ENCODE data around the gene IDE.
A peak's percentile ranks its signal among the peaks of the same experiment; 100 is the strongest.
"Not testable (repeated sequence)": the region's sequence is repeated elsewhere in the genome, so short reads cannot be mapped to it uniquely, and the experiment has no call there.

IDE gene

GRCh38 chr10:92574548-92575261, 812 bp upstream of the IDE start:
- peaks cover 2% of the 10 kb centered on the region for H3K36me3 Mint-ChIP-seq
- DNase-seq = no peak
- peak overlapping the region; percentile 81 for H3K4me3 Mint-ChIP-seq
- CTCF ChIA-PET = interaction anchor here (0.6 to 8.6 kb wide), 8 partner anchors 14 to 429 kb away, joined by 3 to 98 read pairs (median 3); partner anchors contain the start of gene KIF11
- H3K27me3 Mint-ChIP-seq = no peaks in the 10 kb centered on the region
- H3K4me1 Mint-ChIP-seq = peaks cover 30% of the 10 kb centered on the region
- peak overlapping the region; percentile 89 for H3K27ac Mint-ChIP-seq
- H3K9me3 Mint-ChIP-seq = no peaks in the 10 kb centered on the region

GRCh38 chr10:92573091-92573797, 649 bp downstream of the IDE start:
- CTCF ChIA-PET = interaction anchor here (0.7 to 8.6 kb wide), 3 partner anchors 15 to 55 kb away, joined by 3 to 98 read pairs (median 20); partner anchors contain the start of gene KIF11
- Mint-ChIP-seq H3K27ac (peak overlapping the region; percentile 83), H3K9me3 (no peaks in the 10 kb centered on the region), H3K36me3 (peaks cover 9% of the 10 kb centered on the region), H3K27me3 (no peaks in the 10 kb centered on the region), H3K4me3 (peak overlapping the region; percentile 81), H3K4me1 (peaks cover 34% of the 10 kb centered on the region)
- DNase-seq = peak; percentile 53

DNA sequence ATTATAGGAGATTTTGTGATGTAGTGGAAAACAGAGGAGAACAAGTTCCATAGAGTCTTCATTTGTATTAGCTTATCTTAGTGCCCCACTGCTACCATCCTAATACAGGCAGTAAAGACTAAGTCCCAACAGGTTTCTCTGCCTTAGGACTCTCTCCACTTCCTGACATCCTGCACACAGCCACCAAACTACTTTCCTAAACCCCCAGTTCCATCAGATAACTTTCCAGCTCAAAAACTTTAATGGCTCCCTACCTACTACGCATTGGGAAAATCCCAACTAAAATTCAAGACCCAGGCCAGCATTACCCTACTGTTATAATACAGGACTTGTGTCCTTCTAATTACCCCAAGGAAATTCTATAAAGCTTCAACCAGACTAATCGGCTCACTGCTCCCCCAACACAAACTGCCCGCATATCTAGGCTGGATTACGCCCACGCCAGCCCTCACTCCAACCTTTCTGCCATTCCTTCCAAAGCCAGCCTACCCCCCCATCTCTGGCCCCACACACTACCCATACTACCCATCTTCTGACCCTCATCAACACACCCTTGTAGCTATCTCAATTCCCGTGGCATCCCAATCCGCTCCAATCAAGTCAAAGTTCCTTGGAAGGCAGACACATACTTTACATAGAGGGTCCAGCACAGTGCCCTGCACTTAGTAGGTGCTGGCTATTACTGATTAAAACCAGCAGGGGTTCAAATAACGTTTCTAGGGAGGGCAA, 1.4 kb downstream of the IDE start:
- peak overlapping the region; percentile 81 for H3K4me3 Mint-ChIP-seq
- peaks cover 38% of the 10 kb centered on the region for H3K4me1 Mint-ChIP-seq
- no peak overlapping the region for H3K27ac Mint-ChIP-seq
- H3K27me3 Mint-ChIP-seq = no peaks in the 10 kb centered on the region
- no peaks in the 10 kb centered on the region for H3K9me3 Mint-ChIP-seq
- CTCF ChIA-PET = interaction anchor here (0.9 to 8.6 kb wide), 3 partner anchors 16 to 54 kb away, joined by 4 to 98 read pairs (median 20); partner anchors contain the start of gene KIF11
- H3K36me3 Mint-ChIP-seq = peaks cover 12% of the 10 kb centered on the region
- DNase-seq = no peak

GRCh38 chr10:92571649-92572048, 2.2 kb downstream of the IDE start:
- peaks cover 40% of the 10 kb centered on the region for H3K4me1 Mint-ChIP-seq

DNA sequence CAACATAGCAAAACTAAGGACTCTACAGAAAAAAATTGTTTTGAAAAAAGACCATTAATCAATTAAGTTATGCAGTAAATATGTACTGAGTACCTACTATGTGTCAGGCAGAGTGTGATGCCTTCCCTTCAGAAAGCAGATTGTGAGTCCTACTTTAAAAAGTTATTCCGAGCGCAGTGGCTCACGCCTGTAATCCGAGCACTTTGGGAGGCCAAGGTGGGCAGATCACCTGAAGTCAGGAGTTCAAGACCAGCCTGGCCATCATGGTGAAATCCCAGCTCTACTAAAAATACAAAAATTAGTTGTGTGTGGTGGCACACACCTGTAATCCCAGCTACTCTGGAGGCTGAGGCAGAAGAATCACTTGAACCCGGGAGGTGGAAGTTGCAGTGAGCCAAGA, 4.2 kb downstream of the IDE start:
- H3K27ac Mint-ChIP-seq, H3K9me3 Mint-ChIP-seq, H3K27me3 Mint-ChIP-seq, DNase-seq, H3K4me3 Mint-ChIP-seq: not testable (repeated sequence)
- H3K36me3 Mint-ChIP-seq = peaks cover 21% of the 10 kb centered on the region
- H3K4me1 Mint-ChIP-seq = peaks cover 31% of the 10 kb centered on the region
- CTCF ChIA-PET = interaction anchor here (1.6 kb wide), 1 partner anchor 12 kb away, joined by 5 read pairs; no protein-coding TSS in a partner anchor

More at GRCh38 chr10:92571649-92572048, 2.2 kb downstream of the IDE start:
- H3K9me3 Mint-ChIP-seq = no peaks in the 10 kb centered on the region
- CTCF ChIA-PET = interaction anchor here (8.6 kb wide), 1 partner anchor 53 kb away, joined by 98 read pairs; no protein-coding TSS in a partner anchor
- peaks cover 14% of the 10 kb centered on the region for H3K36me3 Mint-ChIP-seq
- no peak overlapping the region for H3K27ac Mint-ChIP-seq
- no peak overlapping the region for H3K4me3 Mint-ChIP-seq
- DNase-seq = no peak
- H3K27me3 Mint-ChIP-seq = no peaks in the 10 kb centered on the region

DNA sequence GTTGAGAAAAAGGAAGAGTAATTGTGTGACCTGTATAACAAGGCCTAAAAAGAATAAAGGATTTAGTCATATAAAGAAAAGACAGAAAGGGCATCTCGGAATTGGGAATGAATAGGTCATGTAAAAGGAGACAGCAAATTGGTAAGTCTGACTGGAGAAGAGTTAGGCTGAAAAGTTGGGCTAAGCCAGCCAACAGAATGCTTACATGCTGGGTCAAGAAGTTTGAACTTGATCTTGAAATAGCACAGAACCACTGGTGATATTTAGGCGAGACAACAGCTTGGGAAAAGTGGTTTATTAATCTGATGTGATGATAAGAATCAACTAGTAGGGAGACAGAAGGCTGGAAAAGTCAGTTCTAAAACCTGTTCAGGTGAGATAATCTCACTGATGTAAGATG, 4.8 kb downstream of the IDE start:
- no peak overlapping the region for H3K27ac Mint-ChIP-seq
- H3K27me3 Mint-ChIP-seq = no peaks in the 10 kb centered on the region
- H3K4me3 Mint-ChIP-seq = no peak overlapping the region
- CTCF ChIA-PET = interaction anchor here (1.6 kb wide), 1 partner anchor 12 kb away, joined by 5 read pairs; no protein-coding TSS in a partner anchor
- H3K4me1 Mint-ChIP-seq = peaks cover 28% of the 10 kb centered on the region
- no peak for DNase-seq
- peaks cover 23% of the 10 kb centered on the region for H3K36me3 Mint-ChIP-seq
- H3K9me3 Mint-ChIP-seq = no peaks in the 10 kb centered on the region

GRCh38 chr10:92567952-92568600, 5.8 kb downstream of the IDE start:
- H3K9me3 Mint-ChIP-seq = no peaks in the 10 kb centered on the region
- H3K27ac Mint-ChIP-seq = no peak overlapping the region
- H3K36me3 Mint-ChIP-seq = peaks cover 26% of the 10 kb centered on the region
- CTCF ChIA-PET = no interaction called here
- no peaks in the 10 kb centered on the region for H3K27me3 Mint-ChIP-seq
- no peak for DNase-seq
- no peak overlapping the region for H3K4me3 Mint-ChIP-seq
- H3K4me1 Mint-ChIP-seq = peaks cover 28% of the 10 kb centered on the region

GRCh38 chr10:92562424-92562823, 11.5 kb downstream of the IDE start:
- DNase-seq = no peak
- Mint-ChIP-seq H3K27me3 (no peaks in the 10 kb centered on the region), H3K4me1 (peaks cover 2% of the 10 kb centered on the region), H3K9me3 (peaks cover 6% of the 10 kb centered on the region), H3K27ac (no peak overlapping the region), H3K36me3 (peaks cover 43% of the 10 kb centered on the region), H3K4me3 (no peak overlapping the region)
- CTCF ChIA-PET = interaction anchor here (0.7 kb wide), 1 partner anchor 46 kb away, joined by 3 read pairs; no protein-coding TSS in a partner anchor

DNA sequence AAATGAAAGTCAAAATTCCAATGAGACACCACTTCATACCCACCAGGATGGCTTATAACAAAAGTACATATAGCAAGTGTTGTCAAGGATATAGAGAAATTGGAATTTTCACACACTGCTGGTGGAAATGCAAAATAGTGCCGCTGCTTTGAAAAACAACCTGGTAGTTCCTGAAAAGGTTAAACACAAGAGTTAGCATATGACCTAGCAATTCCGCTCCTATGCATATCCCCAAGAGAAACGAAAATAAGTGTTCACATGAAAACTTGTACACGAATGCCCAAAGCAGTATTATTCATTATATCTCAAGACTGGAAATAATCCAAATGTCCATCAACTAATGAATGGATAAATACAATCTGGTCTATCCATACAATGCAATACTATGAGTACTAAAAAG, 14.8 kb downstream of the IDE start:
- peaks cover 54% of the 10 kb centered on the region for H3K36me3 Mint-ChIP-seq
- H3K27me3 Mint-ChIP-seq = no peaks in the 10 kb centered on the region
- CTCF ChIA-PET = no interaction called here
- DNase-seq = no peak
- H3K9me3 Mint-ChIP-seq = peaks cover 13% of the 10 kb centered on the region
- H3K4me3 Mint-ChIP-seq = no peak overlapping the region
- H3K4me1 Mint-ChIP-seq = no peaks in the 10 kb centered on the region
- no peak overlapping the region for H3K27ac Mint-ChIP-seq

DNA sequence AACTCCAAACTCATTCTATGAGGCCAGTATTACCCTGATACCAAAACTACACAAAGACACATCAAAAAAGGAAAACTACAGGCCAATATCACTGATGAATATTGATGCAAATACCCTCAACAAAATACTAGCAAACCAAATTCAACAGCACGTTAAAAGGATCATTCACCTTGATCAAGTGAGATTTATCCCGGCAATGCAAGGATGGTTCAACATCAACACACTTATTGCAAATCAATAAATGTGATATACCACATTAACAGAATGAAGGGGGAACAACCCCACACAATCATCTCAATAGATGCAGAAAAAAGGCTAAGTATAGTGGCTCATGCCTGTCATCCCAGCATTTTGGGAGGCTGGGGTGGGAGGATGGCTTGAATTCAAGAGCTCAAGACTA, 19.9 kb downstream of the IDE start:
- CTCF ChIA-PET = no interaction called here
- Mint-ChIP-seq H3K27ac (no peak overlapping the region), H3K4me3 (no peak overlapping the region), H3K36me3 (peaks cover 56% of the 10 kb centered on the region), H3K27me3 (no peaks in the 10 kb centered on the region), H3K9me3 (peaks cover 16% of the 10 kb centered on the region), H3K4me1 (no peaks in the 10 kb centered on the region)
- no peak for DNase-seq

GRCh38 chr10:92552310-92552709, 21.6 kb downstream of the IDE start:
- H3K27me3 Mint-ChIP-seq = no peaks in the 10 kb centered on the region
- H3K4me1 Mint-ChIP-seq = no peaks in the 10 kb centered on the region
- peaks cover 47% of the 10 kb centered on the region for H3K36me3 Mint-ChIP-seq
- no peak overlapping the region for H3K27ac Mint-ChIP-seq
- DNase-seq = no peak
- peaks cover 15% of the 10 kb centered on the region for H3K9me3 Mint-ChIP-seq
- CTCF ChIA-PET = no interaction called here
- H3K4me3 Mint-ChIP-seq = no peak overlapping the region

DNA sequence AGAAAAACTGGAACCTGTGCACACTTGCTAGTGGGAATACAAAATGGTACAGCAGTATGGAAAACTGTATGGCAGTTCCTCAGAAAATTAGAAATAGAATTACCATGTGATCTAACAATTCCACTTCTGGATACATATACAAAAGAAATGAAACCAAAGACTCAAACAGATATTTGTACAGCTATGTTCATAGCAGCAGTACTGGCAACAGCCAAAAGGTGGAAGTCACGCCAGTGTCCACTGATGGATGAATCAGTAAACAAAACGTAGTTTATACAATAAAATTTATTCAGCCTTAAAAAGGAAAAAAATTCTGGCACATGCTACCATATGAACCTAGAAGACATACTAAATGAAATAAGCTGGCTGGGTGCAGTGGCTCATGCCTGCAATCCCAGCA, 23.0 kb downstream of the IDE start:
- H3K4me1 Mint-ChIP-seq = no peaks in the 10 kb centered on the region
- no peak overlapping the region for H3K27ac Mint-ChIP-seq
- DNase-seq = no peak
- CTCF ChIA-PET = interaction anchor here (1.1 kb wide), 1 partner anchor 21 kb away, joined by 3 read pairs; no protein-coding TSS in a partner anchor
- H3K27me3 Mint-ChIP-seq = no peaks in the 10 kb centered on the region
- peaks cover 15% of the 10 kb centered on the region for H3K9me3 Mint-ChIP-seq
- no peak overlapping the region for H3K4me3 Mint-ChIP-seq
- H3K36me3 Mint-ChIP-seq = peaks cover 42% of the 10 kb centered on the region

- peaks cover 16% of the 10 kb centered on the region for H3K36me3 Mint-ChIP-seq
Observed at GRCh38 chr10:92547676-92548075, 26.2 kb downstream of the IDE start.

DNA sequence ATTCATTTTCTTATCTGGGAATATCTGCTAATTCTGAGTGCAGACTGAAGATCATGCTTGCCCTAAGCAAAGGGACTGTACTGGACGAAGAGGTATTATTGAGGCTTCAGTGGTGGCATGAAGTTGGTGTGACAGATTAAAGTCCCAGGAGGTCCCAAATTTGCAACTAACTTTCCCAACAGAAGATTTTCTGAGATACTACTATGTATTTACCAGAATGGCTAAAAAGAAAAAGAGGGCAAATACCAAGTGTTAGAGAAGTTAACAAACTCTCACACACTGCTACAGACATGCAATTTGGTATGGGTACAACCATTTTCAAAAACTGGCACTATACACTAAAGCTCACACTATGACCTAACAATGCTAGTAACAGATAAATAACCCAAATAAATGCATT, 28.3 kb downstream of the IDE start:
- CTCF ChIA-PET = no interaction called here

More at GRCh38 chr10:92547676-92548075, 26.2 kb downstream of the IDE start:
- CTCF ChIA-PET = no interaction called here
- Mint-ChIP-seq H3K27me3 (no peaks in the 10 kb centered on the region), H3K4me3 (no peak overlapping the region), H3K9me3 (no peaks in the 10 kb centered on the region), H3K27ac (no peak overlapping the region), H3K4me1 (peaks cover 15% of the 10 kb centered on the region)
- no peak for DNase-seq

More for the DNA sequence above, 28.3 kb downstream of the IDE start:
- Mint-ChIP-seq H3K9me3 (no peaks in the 10 kb centered on the region), H3K27ac (no peak overlapping the region), H3K27me3 (no peaks in the 10 kb centered on the region), H3K36me3 (peaks cover 6% of the 10 kb centered on the region), H3K4me3 (no peak overlapping the region), H3K4me1 (peaks cover 15% of the 10 kb centered on the region)
- no peak for DNase-seq
